Effector memory CD4-positive, alpha-beta T cell (primary cell): ENCODE measurements around the gene LDLRAP1.

ENCODE experiments used
- DNase-seq, 3 donors: peaks; one replicate each; pipeline ENCODE4 v3.0.0-alpha.2; 2020
- H3K27ac ChIP-seq: 2 replicates; pipeline ENCODE4 v1.7.0; 2013; ENCODE audit warnings: mild to moderate bottlenecking, low read length, moderate library complexity; ENCODE audit not compliant: insufficient read depth, poor library complexity, severe bottlenecking
- H3K27me3 ChIP-seq: replicated peaks from 2 replicates; pipeline ENCODE4 v1.7.0; 2013; ENCODE audit warnings: mild to moderate bottlenecking, low read length; ENCODE audit not compliant: insufficient read depth, control insufficient read depth, poor library complexity, severe bottlenecking
- H3K36me3 ChIP-seq: 2 replicates; pipeline ENCODE4 v1.7.0; 2013; ENCODE audit warnings: mild to moderate bottlenecking, low read length, moderate library complexity; ENCODE audit not compliant: control insufficient read depth, insufficient read depth
- H3K4me1 ChIP-seq: 2 replicates; pipeline ENCODE4 v1.7.0; 2013; ENCODE audit warnings: low read length, mild to moderate bottlenecking; ENCODE audit not compliant: control insufficient read depth, insufficient read depth, poor library complexity, severe bottlenecking
- H3K4me3 ChIP-seq: 2 replicates; pipeline ENCODE4 v1.7.0; 2013; ENCODE audit warnings: low read length, low read depth, mild to moderate bottlenecking; ENCODE audit not compliant: insufficient read depth, poor library complexity, severe bottlenecking
- H3K9me3 ChIP-seq: 2 replicates; pipeline ENCODE4 v1.7.0; 2013; ENCODE audit warnings: mild to moderate bottlenecking, low read length, moderate library complexity; ENCODE audit not compliant: control insufficient read depth
- total RNA-seq, 3 donors: gene quantifications; one replicate each; lab custom pipeline; 2026; lab: John Stamatoyannopoulos, UW

LDLRAP1 gene
- 112 to 165 (median 122) reads per million in 3 donors for total RNA-seq

- no peaks in the 10 kb centered on the region for H3K36me3 ChIP-seq
- no peaks in the 10 kb centered on the region for H3K9me3 ChIP-seq
- no peaks in the 10 kb centered on the region for H3K27me3 ChIP-seq
- H3K4me1 ChIP-seq: peaks cover 39% of the 10 kb centered on the region
- peak; percentile 27 to 49 (median 37) for DNase-seq
- H3K27ac ChIP-seq: peak within 1 kb of the TSS; percentile 66
- H3K4me3 ChIP-seq: peak within 1 kb of the TSS; percentile 93
Measured at GRCh38 chr1:25543425-25544242, at the start of gene LDLRAP1. LDLRAP1 (plus strand) TSS chr1:25543606; CDS start chr1:25543699, 93 bp downstream.

- H3K27ac ChIP-seq: no peak overlapping the region
- no peak for DNase-seq
- H3K4me1 ChIP-seq: no peaks in the 10 kb centered on the region
- H3K9me3 ChIP-seq: no peaks in the 10 kb centered on the region
- H3K36me3 ChIP-seq: peaks cover 61% of the 10 kb centered on the region
- no peaks in the 10 kb centered on the region for H3K27me3 ChIP-seq
- H3K4me3 ChIP-seq: no peak overlapping the region
Measured at GRCh38 chr1:25494952-25495351, 48.5 kb upstream of the LDLRAP1 start.

- Histone ChIP-seq H3K9me3 (no peaks in the 10 kb centered on the region), H3K36me3 (peaks cover 30% of the 10 kb centered on the region), H3K4me1 (peaks cover 4% of the 10 kb centered on the region), H3K27me3 (no peaks in the 10 kb centered on the region), H3K27ac (no peak overlapping the region), H3K4me3 (no peak overlapping the region)
- no peak for DNase-seq
Measured at GRCh38 chr1:25500694-25501093, 42.7 kb upstream of the LDLRAP1 start.

- no peak for DNase-seq
Measured at GRCh38 chr1:25501235-25502058, 42.0 kb upstream of the LDLRAP1 start.

GRCh38 chr1:25502957-25503356, 40.4 kb upstream of the LDLRAP1 start:
- Histone ChIP-seq H3K27ac (no peak overlapping the region), H3K9me3 (no peaks in the 10 kb centered on the region), H3K36me3 (peaks cover 19% of the 10 kb centered on the region), H3K4me3 (no peak overlapping the region), H3K4me1 (peaks cover 7% of the 10 kb centered on the region), H3K27me3 (no peaks in the 10 kb centered on the region)
- DNase-seq: no peak

More at GRCh38 chr1:25501235-25502058, 42.0 kb upstream of the LDLRAP1 start:
- no peak overlapping the region for H3K27ac ChIP-seq
- H3K36me3 ChIP-seq: peaks cover 28% of the 10 kb centered on the region
- H3K4me1 ChIP-seq: peaks cover 6% of the 10 kb centered on the region
- no peak overlapping the region for H3K4me3 ChIP-seq
- H3K27me3 ChIP-seq: no peaks in the 10 kb centered on the region
- H3K9me3 ChIP-seq: no peaks in the 10 kb centered on the region

- peaks cover 7% of the 10 kb centered on the region for H3K4me1 ChIP-seq
- H3K4me3 ChIP-seq: no peak overlapping the region
- no peak overlapping the region for H3K27ac ChIP-seq
- DNase-seq: peak; percentile 29 to 50 (median 46)
- peaks cover 10% of the 10 kb centered on the region for H3K36me3 ChIP-seq
- H3K9me3 ChIP-seq: no peaks in the 10 kb centered on the region
- H3K27me3 ChIP-seq: no peaks in the 10 kb centered on the region
Measured at GRCh38 chr1:25503551-25504426, 39.6 kb upstream of the LDLRAP1 start.

- Histone ChIP-seq H3K36me3 (peaks cover 5% of the 10 kb centered on the region), H3K27ac (no peak overlapping the region), H3K4me1 (peaks cover 7% of the 10 kb centered on the region), H3K27me3 (no peaks in the 10 kb centered on the region), H3K4me3 (no peak overlapping the region), H3K9me3 (no peaks in the 10 kb centered on the region)
- DNase-seq: no peak
Measured at GRCh38 chr1:25504706-25505595, 38.5 kb upstream of the LDLRAP1 start.

GRCh38 chr1:25505656-25506385, 37.6 kb upstream of the LDLRAP1 start:
- H3K4me3 ChIP-seq: no peak overlapping the region
- no peak for DNase-seq
- no peaks in the 10 kb centered on the region for H3K9me3 ChIP-seq
- H3K27ac ChIP-seq: no peak overlapping the region
- no peaks in the 10 kb centered on the region for H3K27me3 ChIP-seq
- peaks cover 7% of the 10 kb centered on the region for H3K4me1 ChIP-seq
- H3K36me3 ChIP-seq: peaks cover 5% of the 10 kb centered on the region
